Right atrium auricular region (tissue), 2 donors: ENCODE results near the gene SYT1. TPM values are rescaled to one million over a fixed set of nuclear protein-coding genes. Genes with fewer than 3 reads are reported as not detected.

Source experiments
- DNase-seq: peaks from one replicate; pipeline ENCODE4 v3.0.0-alpha.2; 2019; ENCODE audit warnings: low spot score
- H3K27ac ChIP-seq, 2 donors: fragments of 200-600 bp; sonication (generic); 1 replicate in 1 of 2; 2 replicates in 1 of 2; pipeline ENCODE4 v1.5.1; 2016 to 2019
- H3K27me3 ChIP-seq, 2 donors: fragments of 200-600 bp; sonication (generic); one replicate each; pipeline versions ENCODE4 v1.5.1 to v1.6.0; 2017 to 2019
- H3K36me3 ChIP-seq: fragments of 200-600 bp; sonication (generic); one replicate; pipeline ENCODE4 v1.5.1; 2016
- H3K4me1 ChIP-seq, 2 donors: fragments of 200-600 bp; sonication (generic); one replicate each; pipeline versions ENCODE4 v1.5.1 to v1.6.0; 2017 to 2019
- H3K4me3 ChIP-seq, 2 donors: fragments of 200-600 bp; sonication (generic); 1 replicate in 1 of 2; 2 replicates in 1 of 2; pipeline ENCODE4 v1.5.1; 2017 to 2019; ENCODE audit warnings: mild to moderate bottlenecking in 1 of 2, moderate library complexity in 1 of 2
- H3K9me3 ChIP-seq, 2 donors: fragments of 200-600 bp; sonication (generic); one replicate each; pipeline ENCODE4 v1.5.1; 2019
- CTCF ChIP-seq, 2 donors: fragments of 200-600 bp; sonication (generic); IDR thresholded peaks; one replicate each; pipeline ENCODE4 v1.5.1; 2019; ENCODE audit warnings: antibody characterized with exemption in 2 of 2
- total RNA-seq, 2 donors: library from RNA; depleted of rRNA; stranded (reverse); fragments of >200 nt; gene quantifications; one replicate each; pipeline ENCODE4 v1.1.0, GENCODE V29; 2016

SYT1 gene
- total RNA-seq, 2 donors from 2014 or later = 0.16 TPM; not detected in 1

- Histone ChIP-seq H3K9me3 (no peaks in the 10 kb centered on the region), H3K27me3 (no peaks in the 10 kb centered on the region), H3K4me3 (no peak overlapping the region), H3K27ac (no peak overlapping the region), H3K36me3 (no peaks in the 10 kb centered on the region), H3K4me1 (no peaks in the 10 kb centered on the region)
- DNase-seq = no peak
- TF ChIP-seq CTCF (IDR thresholded peaks at IDR 0.05) = no peak
Observed at GRCh38 chr12:79164890-79165289, 300.3 kb downstream of the SYT1 start.

- no peak overlapping the region for H3K27ac ChIP-seq
- H3K27me3 ChIP-seq = no peaks in the 10 kb centered on the region
- no peak for DNase-seq
- H3K4me3 ChIP-seq = no peak overlapping the region
- H3K36me3 ChIP-seq = no peaks in the 10 kb centered on the region
- peaks cover 0 to 11% of the 10 kb centered on the region in 2 donors for H3K9me3 ChIP-seq
- no peak for TF ChIP-seq CTCF (IDR thresholded peaks at IDR 0.05)
- H3K4me1 ChIP-seq = no peaks in the 10 kb centered on the region
Observed at GRCh38 chr12:79168687-79169086, 304.1 kb downstream of the SYT1 start.

GRCh38 chr12:79174626-79175025, 310.1 kb downstream of the SYT1 start:
- no peak overlapping the region for H3K27ac ChIP-seq
- H3K4me1 ChIP-seq = no peaks in the 10 kb centered on the region
- no peaks in the 10 kb centered on the region for H3K36me3 ChIP-seq
- no peak overlapping the region for H3K4me3 ChIP-seq
- H3K9me3 ChIP-seq = peaks cover 0 to 11% of the 10 kb centered on the region in 2 donors
- no peak for DNase-seq
- peak in 1 of 2 donors; percentile 29 for TF ChIP-seq CTCF (IDR thresholded peaks at IDR 0.05)
- no peaks in the 10 kb centered on the region for H3K27me3 ChIP-seq

GRCh38 chr12:79183003-79183402, 318.4 kb downstream of the SYT1 start:
- H3K4me3 ChIP-seq = no peak overlapping the region
- H3K4me1 ChIP-seq = peaks cover 0 to 7% of the 10 kb centered on the region in 2 donors
- TF ChIP-seq CTCF (IDR thresholded peaks at IDR 0.05) = no peak
- H3K9me3 ChIP-seq = no peaks in the 10 kb centered on the region
- H3K27me3 ChIP-seq = no peaks in the 10 kb centered on the region
- H3K27ac ChIP-seq = no peak overlapping the region
- H3K36me3 ChIP-seq = no peaks in the 10 kb centered on the region
- DNase-seq = no peak

- Histone ChIP-seq H3K36me3 (no peaks in the 10 kb centered on the region), H3K27me3 (no peaks in the 10 kb centered on the region), H3K9me3 (no peaks in the 10 kb centered on the region), H3K4me3 (no peak overlapping the region), H3K27ac (no peak overlapping the region), H3K4me1 (peaks cover 0 to 7% of the 10 kb centered on the region in 2 donors)
- DNase-seq = no peak
- TF ChIP-seq CTCF (IDR thresholded peaks at IDR 0.05) = no peak
Observed at GRCh38 chr12:79183926-79184325, 319.4 kb downstream of the SYT1 start.

- TF ChIP-seq CTCF (IDR thresholded peaks at IDR 0.05) = no peak
- no peak for DNase-seq
- Histone ChIP-seq H3K4me3 (no peak overlapping the region), H3K27me3 (no peaks in the 10 kb centered on the region), H3K4me1 (peaks cover 0 to 7% of the 10 kb centered on the region in 2 donors), H3K36me3 (no peaks in the 10 kb centered on the region), H3K27ac (no peak overlapping the region), H3K9me3 (no peaks in the 10 kb centered on the region)
Observed at GRCh38 chr12:79186506-79186905, 321.9 kb downstream of the SYT1 start.
